Pancreas (tissue), 10 donors: ENCODE results near the gene ATP13A2. TPM values are rescaled to one million over a fixed set of nuclear protein-coding genes. Genes with fewer than 3 reads are reported as not detected.

Experiments
- ATAC-seq, 4 donors: fragments of 200-7000 bp; cut with Tn5 transposase; one replicate each; pipeline versions ENCODE4 v1.8.0 to v1.9.1; 2020; ENCODE audit warnings: mild to moderate bottlenecking in 4 of 4, moderate library complexity in 4 of 4
- DNase-seq, 6 donors: peaks; one replicate each; pipeline ENCODE4 v3.0.0-alpha.2; 2020
- FAIRE-seq: peaks from 2 replicates; lab custom pipeline; 2012; peaks lifted over from hg19 to GRCh38; lab: Jason Lieb, UNC
- H3K27ac ChIP-seq, 4 donors: fragments of 200-600 bp; sonication (generic); 1 replicate in 3 of 4; 2 replicates in 1 of 4; pipeline versions ENCODE4 v1.5.0 to v1.8.0; 2020
- H3K27me3 ChIP-seq, 4 donors: fragments of 200-600 bp; one replicate each; pipeline ENCODE4 v1.8.0; 2021
- H3K36me3 ChIP-seq, 3 donors: fragments of 200-600 bp; sonication (generic) in 1 of 3; one replicate each; pipeline versions ENCODE4 v1.5.0 to v1.8.0; 2020 to 2021
- H3K4me1 ChIP-seq, 3 donors: fragments of 200-600 bp; one replicate each; pipeline ENCODE4 v1.8.0; 2021
- H3K4me3 ChIP-seq, 4 donors: fragments of 200-600 bp; sonication (generic) in 2 of 4; one replicate each; pipeline versions ENCODE4 v1.5.0 to v1.8.0; 2020 to 2021
- H3K9me3 ChIP-seq, 4 donors: fragments of 200-600 bp; one replicate each; pipeline ENCODE4 v1.8.0; 2021
- WGBS, 2 donors: extraction: QIAGEN DNeasy Blood & Tissue Kit; methylation state at CpG; one replicate each; pipeline ENCODE4 v1.1.7; 2013; 5-methylcytosine and 5-hydroxymethylcytosine counted together
- intact Hi-C, 3 donors: fragments of 100-400 bp; cut with DNase I; formaldehyde crosslinking; loops; one replicate each; pipeline versions ENCODE4 v1.11.1 to v1.14.2; 2022
- polyA plus RNA-seq, 2 donors: library from polyadenylated mRNA; stranded (reverse); fragments of 200-250 nt; gene quantifications; one replicate each; pipeline ENCODE4 v1.2.3, GENCODE V29; 2013
- total RNA-seq, 6 donors: library from RNA; stranded (reverse); fragmentation: NEBNext Ultra II Directional in 4 of 6; extraction: Animal tissue kit (Norgen Biotek cat#: 25700) in 4 of 6; gene quantifications; one replicate each; pipeline versions ENCODE4 v1.2.1 to v1.2.4, GENCODE V29; 2021 to 2023
- TF ChIP-seq, protein P1 (sequence below), 4 donors: fragments of 200-600 bp; sonication (generic) in 3 of 4; IDR thresholded peaks; one replicate each; pipeline versions ENCODE4 v1.5.0 to v1.8.0; 2021; ENCODE audit warnings: antibody characterized with exemption in 4 of 4
- donor health status: healthy with polysubstance abuse.
- donor health status: DM: no; HTN: no; CAD: no; lungs with moderate emphysema.
- donor health status: DM: no; HTN: no; CAD: no.
- donor health status: control.
- donor health status: control.
- donor health status: Bipolar disorder and iron deficiency.
- donor health status: DM: yes; HTN: yes; CAD: no.
- donor health status: DM: no; HTN: no; CAD: no.
- donor health status: DM: no; HTN: no; CAD: no.
- donor health status: DM: yes; HTN: yes; CAD: no.

The ATP13A2 gene
- total and polyA plus RNA-seq, 8 donors: 33.2 to 64.1 (median 47.8) TPM

DNA sequence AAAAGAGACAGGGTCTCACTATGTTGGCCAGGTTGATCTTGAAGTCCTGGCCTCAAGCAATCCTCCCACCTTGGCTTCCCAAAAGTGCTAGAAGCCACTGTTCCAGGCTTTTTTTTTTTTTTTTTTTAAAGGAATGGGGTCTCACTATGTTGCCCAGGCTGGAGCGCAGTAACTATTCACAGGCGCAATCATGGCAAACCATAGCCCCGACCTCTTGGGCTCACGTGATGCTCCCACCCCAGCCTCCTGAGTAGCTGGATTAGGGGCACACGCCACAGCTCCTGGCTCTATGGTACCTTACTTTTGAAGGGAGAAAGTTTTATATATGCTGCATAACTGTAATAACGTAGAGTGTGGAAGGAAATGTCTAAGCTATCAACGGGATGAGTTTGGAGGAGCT, 5.7 kb upstream of the ATP13A2 start:
- Histone ChIP-seq H3K4me1 (peaks cover 6 to 18% (median 12%) of the 10 kb centered on the region in 3 donors), H3K36me3 (peaks cover 0 to 37% (median 29%) of the 10 kb centered on the region in 3 donors), H3K27ac (no peak overlapping the region), H3K9me3 (no peaks in the 10 kb centered on the region), H3K27me3 (no peaks in the 10 kb centered on the region), H3K4me3 (no peak overlapping the region)
- 95 to 96% methylated on average over 7 of the region's 7 CpGs for WGBS, 2 donors
- ATAC-seq (no peak), FAIRE-seq (no peak), DNase-seq (peak in 1 of 6 donors; percentile 17)
- TF ChIP-seq, protein P1, sequence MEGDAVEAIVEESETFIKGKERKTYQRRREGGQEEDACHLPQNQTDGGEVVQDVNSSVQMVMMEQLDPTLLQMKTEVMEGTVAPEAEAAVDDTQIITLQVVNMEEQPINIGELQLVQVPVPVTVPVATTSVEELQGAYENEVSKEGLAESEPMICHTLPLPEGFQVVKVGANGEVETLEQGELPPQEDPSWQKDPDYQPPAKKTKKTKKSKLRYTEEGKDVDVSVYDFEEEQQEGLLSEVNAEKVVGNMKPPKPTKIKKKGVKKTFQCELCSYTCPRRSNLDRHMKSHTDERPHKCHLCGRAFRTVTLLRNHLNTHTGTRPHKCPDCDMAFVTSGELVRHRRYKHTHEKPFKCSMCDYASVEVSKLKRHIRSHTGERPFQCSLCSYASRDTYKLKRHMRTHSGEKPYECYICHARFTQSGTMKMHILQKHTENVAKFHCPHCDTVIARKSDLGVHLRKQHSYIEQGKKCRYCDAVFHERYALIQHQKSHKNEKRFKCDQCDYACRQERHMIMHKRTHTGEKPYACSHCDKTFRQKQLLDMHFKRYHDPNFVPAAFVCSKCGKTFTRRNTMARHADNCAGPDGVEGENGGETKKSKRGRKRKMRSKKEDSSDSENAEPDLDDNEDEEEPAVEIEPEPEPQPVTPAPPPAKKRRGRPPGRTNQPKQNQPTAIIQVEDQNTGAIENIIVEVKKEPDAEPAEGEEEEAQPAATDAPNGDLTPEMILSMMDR (IDR thresholded peaks at IDR 0.05): no peak
- intact Hi-C loops: no loop called here

DNA sequence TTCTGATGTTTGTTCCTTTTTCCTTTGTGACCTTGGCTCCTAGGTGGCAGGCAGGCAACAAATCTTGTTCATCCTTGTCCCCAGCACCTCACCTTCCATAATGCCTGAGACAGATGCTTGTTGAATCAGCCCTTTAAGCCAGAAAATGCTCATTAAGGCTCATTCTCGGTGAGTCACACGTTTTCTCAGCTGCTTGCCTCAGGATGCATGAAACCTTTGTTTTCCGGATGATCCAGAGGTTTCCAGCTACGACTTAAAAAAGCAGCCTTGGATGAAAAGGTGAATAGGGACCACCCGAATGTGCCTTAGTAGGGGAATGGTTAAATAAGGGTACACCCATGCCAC, 4.6 kb upstream of the ATP13A2 start:
- ATAC-seq (no peak), FAIRE-seq (no peak), DNase-seq (no peak)
- Histone ChIP-seq H3K4me3 (no peak overlapping the region), H3K9me3 (no peaks in the 10 kb centered on the region), H3K27ac (no peak overlapping the region), H3K27me3 (no peaks in the 10 kb centered on the region), H3K4me1 (peaks cover 6 to 22% (median 18%) of the 10 kb centered on the region in 3 donors), H3K36me3 (peaks cover 0 to 25% (median 19%) of the 10 kb centered on the region in 3 donors)
- 73 to 74% methylated on average over 5 of the region's 5 CpGs for WGBS, 2 donors
- TF ChIP-seq, protein P1 (IDR thresholded peaks at IDR 0.05): no peak
- intact Hi-C loops: no loop called here

DNA sequence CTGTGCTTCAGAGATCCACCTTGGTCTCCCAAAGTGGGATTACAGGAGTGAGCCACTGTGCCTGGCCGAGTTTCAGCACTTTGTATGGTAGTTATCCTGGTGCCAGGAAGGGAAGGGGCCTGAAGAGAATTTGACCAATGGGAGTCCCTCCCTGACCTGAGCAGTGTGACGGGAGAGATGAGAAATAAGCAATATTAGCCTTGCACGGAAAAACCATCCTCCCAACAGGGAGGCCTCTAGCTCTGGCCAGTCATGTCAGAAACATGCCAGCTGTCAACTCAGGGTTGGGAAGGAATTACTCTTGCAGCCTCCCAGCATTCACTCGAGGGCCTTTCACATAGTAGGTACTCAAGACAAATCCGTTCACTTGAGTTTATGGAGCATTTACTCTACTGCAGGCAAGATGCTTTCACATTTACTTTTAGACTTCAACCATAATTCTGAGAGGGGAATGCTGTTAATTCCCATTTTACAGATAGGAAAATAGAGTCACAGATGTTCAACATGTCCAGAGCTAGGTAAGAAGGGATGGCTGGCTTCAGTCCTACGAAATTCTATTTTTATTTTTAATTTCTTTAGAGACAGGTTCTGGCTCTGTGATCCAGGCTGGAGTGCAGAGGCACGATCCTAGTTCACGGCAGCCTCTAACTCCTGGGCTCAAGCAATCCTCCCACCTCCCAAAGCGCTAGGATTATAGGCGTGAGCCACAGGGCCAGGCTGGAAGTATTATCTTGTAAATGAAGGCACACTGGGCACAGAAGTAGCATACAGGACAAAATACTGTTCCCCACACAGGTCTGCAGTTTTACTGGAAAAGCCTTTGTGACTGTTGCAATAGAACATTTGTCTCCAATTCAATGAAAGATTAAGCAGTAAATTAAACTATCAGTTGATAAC, 3.2 kb upstream of the ATP13A2 start:
- FAIRE-seq (no peak), DNase-seq (peak in 1 of 6 donors; percentile 18), ATAC-seq (no peak)
- intact Hi-C loops: no loop called here
- Histone ChIP-seq H3K27me3 (no peaks in the 10 kb centered on the region), H3K4me1 (peaks cover 6 to 30% (median 18%) of the 10 kb centered on the region in 3 donors), H3K4me3 (no peak overlapping the region), H3K9me3 (no peaks in the 10 kb centered on the region), H3K36me3 (peaks cover 0 to 12% (median 5%) of the 10 kb centered on the region in 3 donors), H3K27ac (no peak overlapping the region)
- WGBS, 2 donors: 80 to 83% methylated on average over 10 of the region's 10 CpGs
- TF ChIP-seq, protein P1 (IDR thresholded peaks at IDR 0.05): no peak

DNA sequence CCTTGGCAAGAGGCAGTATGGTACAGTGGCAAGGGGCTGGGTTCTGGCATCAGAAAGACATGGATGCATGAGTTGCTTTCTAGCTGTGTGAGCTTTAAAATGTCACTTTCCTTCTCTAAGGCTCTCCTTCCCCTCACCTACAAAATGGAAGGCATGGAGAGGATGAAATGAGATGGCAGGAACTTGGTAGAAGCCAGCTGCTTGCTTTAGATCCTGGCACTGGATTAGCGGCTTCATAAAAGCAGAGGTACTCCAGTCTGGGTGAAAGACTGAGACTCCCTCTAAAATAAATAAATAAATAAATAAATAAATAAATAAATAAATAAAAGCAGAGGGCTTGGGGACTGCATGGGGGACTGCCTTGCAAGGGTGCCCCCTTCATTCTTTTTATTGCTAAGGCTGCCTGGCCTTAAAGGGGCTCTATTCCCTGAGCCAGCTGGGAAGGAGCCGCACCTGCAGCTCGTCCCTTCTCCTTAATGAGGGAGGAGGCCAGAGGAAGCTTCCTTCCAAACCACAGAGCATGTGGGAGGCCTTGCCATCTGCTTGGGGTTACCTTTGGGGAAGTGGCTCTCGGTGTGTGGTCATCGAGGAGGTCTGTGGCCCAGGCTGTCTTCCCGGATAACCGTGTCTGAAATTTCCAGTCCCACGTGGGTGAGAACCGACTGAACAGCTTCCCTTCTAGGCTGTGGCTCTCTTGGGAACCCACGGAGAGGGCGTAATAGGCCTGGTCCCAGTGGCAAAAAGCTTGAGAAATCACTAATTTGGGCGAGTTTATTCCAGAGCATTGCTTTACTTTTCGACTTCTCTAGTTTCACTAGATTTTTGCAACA, 2.0 kb upstream of the ATP13A2 start:
- Histone ChIP-seq H3K36me3 (peaks cover 0 to 4% (median 0%) of the 10 kb centered on the region in 3 donors), H3K4me1 (peaks cover 6 to 35% (median 18%) of the 10 kb centered on the region in 3 donors), H3K9me3 (no peaks in the 10 kb centered on the region), H3K27me3 (no peaks in the 10 kb centered on the region), H3K27ac (peak overlapping the region in 2 of 4 donors; percentile 36 to 58), H3K4me3 (no peak overlapping the region)
- no peak for FAIRE-seq
- intact Hi-C loops: no loop called here
- whole genome bisulfite sequencing, 2 donors: 85 to 89% methylated on average over 13 of the region's 13 CpGs
- no peak for DNase-seq
- no peak for ATAC-seq
- TF ChIP-seq, protein P1 (IDR thresholded peaks at IDR 0.05): no peak
